Measurements from ENCODE around the gene TRPM2.

Gene TRPM2

GRCh38 chr21:44487831-44488230 is 134.4 kb downstream of the TRPM2 start:
- no peak for DNase-seq

- no peak for DNase-seq
Measured at GRCh38 chr21:44489962-44490361, 136.5 kb downstream of the TRPM2 start.

GRCh38 chr21:44490405-44490804 is 137.0 kb downstream of the TRPM2 start:
- no peak for DNase-seq

- no peak for DNase-seq
Measured at GRCh38 chr21:44490816-44491215, 137.4 kb downstream of the TRPM2 start.
